WI38 (cell line): ENCODE data around the gene STOML1.

ENCODE experiments used
- H3K4me3 ChIP-seq: 2 replicates; pipeline ENCODE4 v1.5.1; 2011; ENCODE audit warnings: low read depth, mild to moderate bottlenecking, control low read depth, low read length
- TF ChIP-seq, protein P1 (sequence below): IDR thresholded peaks from 2 replicates; pipeline ENCODE4 v1.5.1; 2012; ENCODE audit warnings: low read depth, mild to moderate bottlenecking, control low read depth, low read length

The STOML1 gene, protein sequence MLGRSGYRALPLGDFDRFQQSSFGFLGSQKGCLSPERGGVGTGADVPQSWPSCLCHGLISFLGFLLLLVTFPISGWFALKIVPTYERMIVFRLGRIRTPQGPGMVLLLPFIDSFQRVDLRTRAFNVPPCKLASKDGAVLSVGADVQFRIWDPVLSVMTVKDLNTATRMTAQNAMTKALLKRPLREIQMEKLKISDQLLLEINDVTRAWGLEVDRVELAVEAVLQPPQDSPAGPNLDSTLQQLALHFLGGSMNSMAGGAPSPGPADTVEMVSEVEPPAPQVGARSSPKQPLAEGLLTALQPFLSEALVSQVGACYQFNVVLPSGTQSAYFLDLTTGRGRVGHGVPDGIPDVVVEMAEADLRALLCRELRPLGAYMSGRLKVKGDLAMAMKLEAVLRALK

DNA sequence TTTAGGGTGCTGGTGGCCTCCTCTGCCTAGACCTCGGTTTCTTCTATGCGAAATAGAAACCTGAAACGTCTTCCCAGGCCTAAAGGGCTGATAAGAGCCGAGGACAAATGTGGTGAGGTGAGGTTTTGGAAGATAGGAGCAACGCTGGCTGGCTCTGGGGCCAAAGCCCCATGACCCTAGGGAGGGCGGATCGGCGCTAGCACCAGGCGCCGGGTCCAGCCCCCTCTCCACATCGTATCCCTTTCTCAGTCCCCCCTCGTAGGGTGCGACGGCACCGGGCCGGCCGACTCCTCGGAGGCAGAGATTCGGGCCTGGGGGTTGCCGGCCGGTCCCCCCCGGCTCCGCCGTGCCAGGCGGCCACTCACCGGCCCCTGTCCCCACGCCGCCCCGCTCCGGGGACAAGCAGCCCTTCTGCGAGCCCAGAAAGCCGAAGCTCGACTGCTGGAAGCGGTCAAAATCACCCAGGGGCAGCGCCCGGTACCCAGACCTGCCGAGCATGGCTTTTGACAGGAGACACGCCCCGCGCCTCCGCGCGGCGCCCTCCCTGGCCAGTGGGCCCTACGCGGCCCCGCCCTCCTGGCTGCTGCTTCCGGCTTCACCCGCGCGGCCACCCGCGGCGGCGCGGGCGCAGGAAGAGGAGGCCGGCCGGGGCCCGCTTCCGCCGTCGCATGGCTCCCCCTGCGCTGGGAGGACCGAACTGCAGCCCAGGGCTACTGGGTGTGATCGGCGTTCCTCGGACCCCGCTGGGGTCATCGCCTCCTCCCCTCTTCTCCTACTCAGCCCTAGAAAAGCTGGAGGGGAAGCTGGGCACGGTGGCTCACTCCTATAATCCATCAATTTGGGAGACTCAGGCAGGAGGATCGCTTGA is at the start of gene STOML1:
STOML1 (minus strand) TSS at position 570 of the 868 bp plus-strand sequence; CDS start at position 498, 72 bp downstream.
- TF ChIP-seq, protein P1, sequence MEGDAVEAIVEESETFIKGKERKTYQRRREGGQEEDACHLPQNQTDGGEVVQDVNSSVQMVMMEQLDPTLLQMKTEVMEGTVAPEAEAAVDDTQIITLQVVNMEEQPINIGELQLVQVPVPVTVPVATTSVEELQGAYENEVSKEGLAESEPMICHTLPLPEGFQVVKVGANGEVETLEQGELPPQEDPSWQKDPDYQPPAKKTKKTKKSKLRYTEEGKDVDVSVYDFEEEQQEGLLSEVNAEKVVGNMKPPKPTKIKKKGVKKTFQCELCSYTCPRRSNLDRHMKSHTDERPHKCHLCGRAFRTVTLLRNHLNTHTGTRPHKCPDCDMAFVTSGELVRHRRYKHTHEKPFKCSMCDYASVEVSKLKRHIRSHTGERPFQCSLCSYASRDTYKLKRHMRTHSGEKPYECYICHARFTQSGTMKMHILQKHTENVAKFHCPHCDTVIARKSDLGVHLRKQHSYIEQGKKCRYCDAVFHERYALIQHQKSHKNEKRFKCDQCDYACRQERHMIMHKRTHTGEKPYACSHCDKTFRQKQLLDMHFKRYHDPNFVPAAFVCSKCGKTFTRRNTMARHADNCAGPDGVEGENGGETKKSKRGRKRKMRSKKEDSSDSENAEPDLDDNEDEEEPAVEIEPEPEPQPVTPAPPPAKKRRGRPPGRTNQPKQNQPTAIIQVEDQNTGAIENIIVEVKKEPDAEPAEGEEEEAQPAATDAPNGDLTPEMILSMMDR = peak; percentile 80
- H3K4me3 ChIP-seq = peak within 1 kb of the TSS; percentile 83

DNA sequence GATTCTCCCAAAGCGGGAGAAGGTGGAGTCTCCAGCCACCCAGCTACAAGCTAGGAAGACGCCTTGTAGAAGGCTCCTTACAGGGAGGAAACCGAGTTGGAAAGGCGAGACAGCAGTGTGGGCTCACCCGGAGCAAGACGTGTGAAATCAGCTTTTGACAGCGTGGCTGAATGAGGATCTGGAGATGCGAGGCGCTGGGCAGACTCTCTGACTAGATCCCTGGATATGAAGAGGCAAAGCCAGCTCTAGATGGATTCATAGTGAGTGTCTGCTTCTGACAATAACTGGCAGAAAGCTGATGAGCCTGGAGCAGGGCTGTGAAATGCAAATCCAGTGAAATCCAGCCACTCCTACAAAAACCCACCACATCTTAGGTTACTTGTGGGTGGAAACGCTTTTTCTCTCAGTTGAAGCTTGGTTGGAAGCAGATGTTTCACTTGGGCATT is 49.2 kb upstream of the STOML1 start:
- TF ChIP-seq, protein P1 = no peak
- no peak overlapping the region for H3K4me3 ChIP-seq

DNA sequence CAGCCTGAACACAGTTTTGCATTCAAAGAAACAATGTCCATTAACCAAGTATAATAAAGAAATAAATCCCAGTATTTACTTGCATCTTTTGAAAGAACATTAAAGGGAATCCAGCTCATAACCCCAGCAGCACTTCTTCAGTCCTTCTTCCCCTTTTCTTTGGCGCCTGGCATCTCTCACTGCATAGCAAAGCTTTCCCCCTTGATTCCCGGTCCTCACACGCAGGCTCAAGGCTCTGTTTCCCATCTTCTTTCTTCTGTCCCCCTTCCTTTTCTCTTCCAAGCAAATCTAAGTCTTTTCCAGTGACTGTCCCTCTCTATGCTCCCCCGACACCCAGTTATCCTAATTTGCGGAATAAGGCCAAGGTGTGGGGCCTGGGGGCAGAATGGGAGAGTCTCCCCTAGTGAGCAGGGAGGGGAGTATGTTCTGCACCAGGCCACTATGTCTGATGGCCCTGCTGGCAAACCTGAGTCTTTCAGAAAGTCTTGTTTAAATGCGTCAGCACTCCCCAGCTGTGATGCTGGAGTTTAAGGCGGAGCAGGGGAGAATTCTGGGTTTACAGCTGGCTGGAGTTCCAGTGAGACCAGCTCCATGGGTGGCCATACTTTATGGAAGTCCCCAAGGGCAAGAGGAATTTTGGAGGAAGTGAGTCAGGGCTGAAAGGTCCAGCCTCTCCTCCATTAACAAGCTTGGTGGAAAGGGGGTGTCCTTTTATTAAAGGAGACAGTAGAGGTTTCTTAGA is 48.2 kb upstream of the STOML1 start:
- TF ChIP-seq, protein P1 = 0 out of 2 replicates have a peak, but pooled peaks have one; percentile 4

GRCh38 chr15:74039656-74040010 is 47.5 kb upstream of the STOML1 start:
- TF ChIP-seq, protein P1 = no peak
- H3K4me3 ChIP-seq = no peak overlapping the region

More for the DNA sequence above, 48.2 kb upstream of the STOML1 start:
- H3K4me3 ChIP-seq = no peak overlapping the region

DNA sequence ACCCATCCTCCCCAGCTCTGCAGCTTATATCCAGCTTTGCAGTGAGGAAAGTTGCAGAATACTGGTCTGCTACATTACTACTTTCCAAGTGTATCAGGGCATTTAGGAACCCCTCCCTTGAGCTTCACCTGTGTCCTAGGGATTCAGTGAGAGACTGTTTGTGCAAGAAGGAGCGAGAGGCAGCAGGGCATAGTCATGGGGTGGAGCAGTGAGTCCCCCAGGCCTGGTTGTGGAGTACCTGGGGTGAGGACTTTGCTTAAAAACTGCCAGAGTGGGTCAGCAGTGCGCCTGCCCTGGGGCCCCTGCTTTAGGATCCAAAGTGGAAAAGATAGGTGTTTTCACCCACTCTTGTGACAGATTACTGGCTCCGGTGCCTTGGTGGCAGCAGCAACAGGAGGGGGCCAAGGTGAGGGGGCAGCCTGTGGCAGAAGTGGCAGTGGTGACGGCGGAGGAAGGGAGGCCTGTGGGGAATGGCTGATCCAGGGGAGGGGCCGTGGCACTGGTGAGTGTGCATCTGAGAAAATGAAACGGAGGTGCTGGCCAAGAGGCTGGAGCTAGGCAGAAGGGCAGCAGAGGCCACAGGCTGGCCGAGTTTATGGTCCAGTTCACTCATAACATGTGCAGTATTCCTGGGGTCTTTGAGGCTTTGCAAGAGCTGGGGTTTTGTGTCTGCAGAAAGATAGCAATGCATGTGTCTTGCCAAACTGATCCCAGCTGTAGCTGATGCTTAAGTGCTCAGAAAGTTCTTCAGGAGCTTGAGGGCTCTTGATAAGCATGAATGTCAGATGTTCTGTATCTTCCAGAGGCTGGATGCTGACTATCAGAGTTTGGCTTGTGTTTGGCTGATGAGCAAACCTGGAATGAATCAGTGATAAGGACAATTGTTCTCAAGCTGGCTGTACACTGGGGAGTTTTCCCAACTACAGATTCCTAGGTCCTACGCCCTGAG is 46.9 kb upstream of the STOML1 start:
- H3K4me3 ChIP-seq = no peak overlapping the region
- TF ChIP-seq, protein P1 = no peak
